Kidney (tissue), 14 donors: ENCODE results near the gene F2. TPM values are rescaled to one million over a fixed set of nuclear protein-coding genes. Genes with fewer than 3 reads are reported as not detected.
A peak's percentile ranks its signal among the peaks of the same experiment; 100 is the strongest.

Experiments
- DNase-seq, 5 donors: peaks; one replicate each; pipeline ENCODE4 v3.0.0-alpha.2; 2013 to 2020
- FAIRE-seq: peaks from 2 replicates; lab custom pipeline; 2012; peaks lifted over from hg19 to GRCh38; lab: Jason Lieb, UNC
- H3K27ac ChIP-seq, 2 donors: one replicate each; pipeline ENCODE4 v1.7.0; 2013; ENCODE audit warnings: low read depth in 2 of 2, low read length in 2 of 2, inconsistent platforms in 1 of 2
- H3K27me3 ChIP-seq: one replicate; pipeline ENCODE4 v1.7.1; 2013; ENCODE audit warnings: low read length, inconsistent platforms; ENCODE audit not compliant: control insufficient read depth, insufficient read depth
- H3K36me3 ChIP-seq, 3 donors: one replicate each; pipeline versions ENCODE4 v1.7.0 to v1.7.1; 2013; ENCODE audit warnings: low read length in 3 of 3, control low read depth in 1 of 3, inconsistent platforms in 1 of 3; ENCODE audit not compliant: insufficient read depth in 3 of 3, control insufficient read depth in 2 of 3
- H3K4me1 ChIP-seq, 3 donors: one replicate each; pipeline versions ENCODE4 v1.7.0 to v1.7.1; 2013; ENCODE audit warnings: low read length in 3 of 3, inconsistent platforms in 1 of 3, low read depth in 1 of 3; ENCODE audit not compliant: control insufficient read depth in 2 of 3, insufficient read depth in 2 of 3
- H3K4me3 ChIP-seq, 3 donors: one replicate each; pipeline versions ENCODE4 v1.7.0 to v1.8.1; 2013; ENCODE audit warnings: low read length in 3 of 3, control low read depth in 1 of 3, inconsistent platforms in 1 of 3
- H3K9ac ChIP-seq, 3 donors: one replicate each; pipeline versions ENCODE4 v1.7.0 to v1.7.1; 2013; ENCODE audit warnings: low read length in 3 of 3, control low read depth in 1 of 3, inconsistent platforms in 1 of 3
- H3K9me3 ChIP-seq, 3 donors: one replicate each; pipeline versions ENCODE4 v1.7.0 to v1.7.1; 2013; ENCODE audit warnings: low read length in 3 of 3, control low read depth in 1 of 3, inconsistent platforms in 1 of 3; ENCODE audit not compliant: control insufficient read depth in 2 of 3, insufficient read depth in 1 of 3
- CTCF ChIP-seq: IDR thresholded peaks from 3 replicates; pipeline ENCODE4 v1.5.1; 2012; ENCODE audit warnings: mild to moderate bottlenecking, moderate library complexity, borderline replicate concordance; ENCODE audit not compliant: insufficient read depth; ENCODE audit errors: extremely low read depth
- intact Hi-C: fragments of 100-400 bp; cut with DNase I; formaldehyde crosslinking; loops from one replicate; pipeline ENCODE4 v1.11.1; 2022
- polyA plus RNA-seq: library from polyadenylated mRNA; stranded (reverse); fragments of 350-450 nt; fragmentation: Illumina TruSeq; extraction: RNeasy Lipid Tissue Mini Kit (QIAGEN cat#74804); gene quantifications from one replicate; pipeline ENCODE4 v1.2.3, GENCODE V29; 2014; ENCODE audit warnings: low read depth, low replicate concordance; ENCODE audit not compliant: insufficient read depth
- total RNA-seq: library from RNA; stranded (reverse); fragmentation: NEBNext Ultra II Directional; extraction: Animal tissue kit (Norgen Biotek cat#: 25700); gene quantifications from one replicate; pipeline ENCODE4 v1.2.1, GENCODE V29; 2021
- donor health status: control.
- donor health status: control.
- donor health status: control.
- donor health status: control.
- donor health status: control.
- donor health status: DM: yes; HTN: yes; CAD: no.
- donor health status: Normal renal cell carcinoma (clear cell type).

The F2 gene
- total and polyA plus RNA-seq, 2 donors from 2014 or later, result not detected

DNA sequence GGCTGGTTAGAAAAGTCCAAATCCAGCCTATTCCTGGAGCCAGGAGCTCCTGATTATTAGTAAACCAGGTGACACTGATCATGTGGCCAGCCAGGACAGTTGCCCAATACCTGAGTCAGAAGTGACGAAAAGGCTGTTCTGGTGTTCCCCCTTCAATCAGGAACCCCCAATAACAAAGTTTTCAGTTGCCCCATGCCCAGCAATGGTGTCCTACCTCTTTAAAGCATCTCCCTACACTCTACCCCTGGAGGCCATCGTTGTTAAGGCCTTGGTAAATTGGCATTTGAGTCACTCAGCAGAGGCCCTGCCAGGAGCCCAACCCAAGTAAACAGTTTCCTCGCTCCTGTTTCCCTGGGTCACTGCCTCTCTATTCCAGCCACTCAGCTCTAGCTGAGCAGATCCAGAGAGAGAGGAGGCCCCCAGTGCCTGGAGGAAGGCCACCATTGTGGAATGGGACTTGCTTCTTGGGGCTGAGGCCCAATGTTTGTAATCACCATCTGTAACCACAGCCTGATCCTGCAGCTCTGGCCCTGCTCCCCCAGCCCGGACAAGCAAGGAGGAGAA, 43.6 kb upstream of the F2 start:
- peaks cover 0 to 22% (median 0%) of the 10 kb centered on the region in 3 donors for H3K4me1 ChIP-seq
- TF ChIP-seq CTCF, result no peak
- peaks cover 3 to 36% (median 34%) of the 10 kb centered on the region in 3 donors for H3K36me3 ChIP-seq
- no peaks in the 10 kb centered on the region for H3K9me3 ChIP-seq
- H3K27ac ChIP-seq, result peak overlapping the region; percentile 39 to 78
- DNase-seq, result peak in 2 of 5 donors; percentile 24 to 31
- no peaks in the 10 kb centered on the region for H3K27me3 ChIP-seq
- no peak overlapping the region for H3K4me3 ChIP-seq
- no peak overlapping the region for H3K9ac ChIP-seq
- FAIRE-seq, result no peak
- intact Hi-C loops, result no loop called here

- FAIRE-seq, result no peak
- no peak for TF ChIP-seq CTCF
- Histone ChIP-seq H3K4me1 (peaks cover 0 to 22% (median 0%) of the 10 kb centered on the region in 3 donors), H3K36me3 (peaks cover 0 to 37% (median 30%) of the 10 kb centered on the region in 3 donors), H3K9me3 (no peaks in the 10 kb centered on the region), H3K4me3 (no peak overlapping the region), H3K27ac (peak overlapping the region in 1 of 2 donors; percentile 78), H3K9ac (no peak overlapping the region), H3K27me3 (no peaks in the 10 kb centered on the region)
- intact Hi-C loops, result no loop called here
- DNase-seq, result no peak
These were observed 43.1 kb upstream of the F2 start for GRCh38 chr11:46675949-46676348.

GRCh38 chr11:46676436-46677158, 42.4 kb upstream of the F2 start:
- DNase-seq, result peak in 1 of 5 donors; percentile 46
- Histone ChIP-seq H3K9me3 (no peaks in the 10 kb centered on the region), H3K27ac (no peak overlapping the region), H3K36me3 (peaks cover 0 to 38% (median 27%) of the 10 kb centered on the region in 3 donors), H3K27me3 (no peaks in the 10 kb centered on the region), H3K4me1 (peaks cover 0 to 22% (median 0%) of the 10 kb centered on the region in 3 donors), H3K9ac (no peak overlapping the region), H3K4me3 (no peak overlapping the region)
- no peak for FAIRE-seq
- no peak for TF ChIP-seq CTCF
- intact Hi-C loops, result no loop called here
